ENCODE measurements around the gene DHRS7B.

The DHRS7B gene

GRCh38 chr17:21149621-21150020, 22.9 kb downstream of the DHRS7B start:
- Histone ChIP-seq H2AFZ (ENCODE audit: low read depth, low read length) (no peak overlapping the region), H3K4me1 (ENCODE audit: insufficient read depth, low read length) (no peaks in the 10 kb centered on the region), H3K4me3 (ENCODE audit: low read length) (no peak overlapping the region), H3K36me3 (ENCODE audit: insufficient read depth, low read length) (no peaks in the 10 kb centered on the region), H3K9me3 (ENCODE audit: low read length) (peaks cover 5% of the 10 kb centered on the region), H3K27me3 (ENCODE audit: insufficient read depth, low read length) (no peaks in the 10 kb centered on the region)

GRCh38 chr17:21152731-21153130, 26.0 kb downstream of the DHRS7B start:
- Histone ChIP-seq H3K4me3 (ENCODE audit: low read length) (no peak overlapping the region), H2AFZ (ENCODE audit: low read depth, low read length) (no peak overlapping the region), H3K27me3 (ENCODE audit: insufficient read depth, low read length) (no peaks in the 10 kb centered on the region), H3K4me1 (ENCODE audit: insufficient read depth, low read length) (no peaks in the 10 kb centered on the region), H3K36me3 (ENCODE audit: insufficient read depth, low read length) (no peaks in the 10 kb centered on the region), H3K9me3 (ENCODE audit: low read length) (peaks cover 8% of the 10 kb centered on the region)

GRCh38 chr17:21157586-21158370, 31.0 kb downstream of the DHRS7B start:
- Histone ChIP-seq H3K36me3 (ENCODE audit: insufficient read depth, low read length) (no peaks in the 10 kb centered on the region), H3K27me3 (ENCODE audit: insufficient read depth, low read length) (no peaks in the 10 kb centered on the region), H3K9me3 (ENCODE audit: low read length) (peaks cover 3% of the 10 kb centered on the region), H3K4me1 (ENCODE audit: insufficient read depth, low read length) (peaks cover 3% of the 10 kb centered on the region), H2AFZ (ENCODE audit: low read depth, low read length) (no peak overlapping the region), H3K4me3 (ENCODE audit: low read length) (no peak overlapping the region)

GRCh38 chr17:21160401-21160800, 33.6 kb downstream of the DHRS7B start:
- Histone ChIP-seq H3K4me3 (ENCODE audit: low read length) (no peak overlapping the region), H3K9me3 (ENCODE audit: low read length) (peaks cover 3% of the 10 kb centered on the region), H2AFZ (ENCODE audit: low read depth, low read length) (no peak overlapping the region), H3K4me1 (ENCODE audit: insufficient read depth, low read length) (peaks cover 10% of the 10 kb centered on the region), H3K27me3 (ENCODE audit: insufficient read depth, low read length) (no peaks in the 10 kb centered on the region), H3K36me3 (ENCODE audit: insufficient read depth, low read length) (no peaks in the 10 kb centered on the region)

GRCh38 chr17:21161498-21162393, 35.0 kb downstream of the DHRS7B start:
- no peak overlapping the region for H2AFZ ChIP-seq (ENCODE audit: low read depth, low read length)
- H3K4me3 ChIP-seq (ENCODE audit: low read length): no peak overlapping the region
- peaks cover 10% of the 10 kb centered on the region for H3K4me1 ChIP-seq (ENCODE audit: insufficient read depth, low read length)
- H3K27me3 ChIP-seq (ENCODE audit: insufficient read depth, low read length): no peaks in the 10 kb centered on the region
- peaks cover 3% of the 10 kb centered on the region for H3K9me3 ChIP-seq (ENCODE audit: low read length)
- no peaks in the 10 kb centered on the region for H3K36me3 ChIP-seq (ENCODE audit: insufficient read depth, low read length)

GRCh38 chr17:21162394-21162775, 35.6 kb downstream of the DHRS7B start:
- Histone ChIP-seq H3K9me3 (ENCODE audit: low read length) (peaks cover 1% of the 10 kb centered on the region), H3K36me3 (ENCODE audit: insufficient read depth, low read length) (no peaks in the 10 kb centered on the region), H2AFZ (ENCODE audit: low read depth, low read length) (no peak overlapping the region), H3K27me3 (ENCODE audit: insufficient read depth, low read length) (no peaks in the 10 kb centered on the region), H3K4me3 (ENCODE audit: low read length) (no peak overlapping the region), H3K4me1 (ENCODE audit: insufficient read depth, low read length) (peaks cover 10% of the 10 kb centered on the region)

- Histone ChIP-seq H3K4me1 (ENCODE audit: insufficient read depth, low read length) (peaks cover 10% of the 10 kb centered on the region), H2AFZ (ENCODE audit: low read depth, low read length) (no peak overlapping the region)
These were observed 36.3 kb downstream of the DHRS7B start for GRCh38 chr17:21163101-21163500.

GRCh38 chr17:21164216-21164615, 37.5 kb downstream of the DHRS7B start:
- H2AFZ ChIP-seq (ENCODE audit: low read depth, low read length): no peak overlapping the region
- H3K36me3 ChIP-seq (ENCODE audit: insufficient read depth, low read length): no peaks in the 10 kb centered on the region
- H3K4me3 ChIP-seq (ENCODE audit: low read length): no peak overlapping the region
- H3K4me1 ChIP-seq (ENCODE audit: insufficient read depth, low read length): peaks cover 10% of the 10 kb centered on the region
- H3K27me3 ChIP-seq (ENCODE audit: insufficient read depth, low read length): no peaks in the 10 kb centered on the region
- H3K9me3 ChIP-seq (ENCODE audit: low read length): no peaks in the 10 kb centered on the region

More at GRCh38 chr17:21163101-21163500, 36.3 kb downstream of the DHRS7B start:
- Histone ChIP-seq H3K36me3 (ENCODE audit: insufficient read depth, low read length) (no peaks in the 10 kb centered on the region), H3K4me3 (ENCODE audit: low read length) (no peak overlapping the region), H3K9me3 (ENCODE audit: low read length) (no peaks in the 10 kb centered on the region), H3K27me3 (ENCODE audit: insufficient read depth, low read length) (no peaks in the 10 kb centered on the region)

GRCh38 chr17:21164620-21165019, 37.9 kb downstream of the DHRS7B start:
- H2AFZ ChIP-seq (ENCODE audit: low read depth, low read length): no peak overlapping the region
- H3K4me1 ChIP-seq (ENCODE audit: insufficient read depth, low read length): peaks cover 10% of the 10 kb centered on the region
- no peaks in the 10 kb centered on the region for H3K9me3 ChIP-seq (ENCODE audit: low read length)
- H3K27me3 ChIP-seq (ENCODE audit: insufficient read depth, low read length): no peaks in the 10 kb centered on the region
- H3K36me3 ChIP-seq (ENCODE audit: insufficient read depth, low read length): no peaks in the 10 kb centered on the region
- H3K4me3 ChIP-seq (ENCODE audit: low read length): no peak overlapping the region

GRCh38 chr17:21165922-21166594, 39.3 kb downstream of the DHRS7B start:
- Histone ChIP-seq H3K4me1 (ENCODE audit: insufficient read depth, low read length) (peaks cover 10% of the 10 kb centered on the region), H3K9me3 (ENCODE audit: low read length) (no peaks in the 10 kb centered on the region), H2AFZ (ENCODE audit: low read depth, low read length) (no peak overlapping the region), H3K4me3 (ENCODE audit: low read length) (no peak overlapping the region), H3K27me3 (ENCODE audit: insufficient read depth, low read length) (no peaks in the 10 kb centered on the region), H3K36me3 (ENCODE audit: insufficient read depth, low read length) (no peaks in the 10 kb centered on the region)

- Histone ChIP-seq H3K27me3 (ENCODE audit: insufficient read depth, low read length) (no peaks in the 10 kb centered on the region), H2AFZ (ENCODE audit: low read depth, low read length) (no peak overlapping the region), H3K4me1 (ENCODE audit: insufficient read depth, low read length) (peaks cover 10% of the 10 kb centered on the region), H3K36me3 (ENCODE audit: insufficient read depth, low read length) (peaks cover 2% of the 10 kb centered on the region), H3K9me3 (ENCODE audit: low read length) (no peaks in the 10 kb centered on the region), H3K4me3 (ENCODE audit: low read length) (no peak overlapping the region)
These were observed 39.9 kb downstream of the DHRS7B start for GRCh38 chr17:21166595-21167210.

- no peaks in the 10 kb centered on the region for H3K9me3 ChIP-seq (ENCODE audit: low read length)
- H3K36me3 ChIP-seq (ENCODE audit: insufficient read depth, low read length): peaks cover 4% of the 10 kb centered on the region
- H3K4me3 ChIP-seq (ENCODE audit: low read length): no peak overlapping the region
- H3K27me3 ChIP-seq (ENCODE audit: insufficient read depth, low read length): no peaks in the 10 kb centered on the region
- no peak overlapping the region for H2AFZ ChIP-seq (ENCODE audit: low read depth, low read length)
- H3K4me1 ChIP-seq (ENCODE audit: insufficient read depth, low read length): peaks cover 10% of the 10 kb centered on the region
These were observed 40.5 kb downstream of the DHRS7B start for GRCh38 chr17:21167303-21167702.

- Histone ChIP-seq H3K4me1 (ENCODE audit: insufficient read depth, low read length) (peaks cover under 1% of the 10 kb centered on the region), H3K9me3 (ENCODE audit: low read length) (no peaks in the 10 kb centered on the region), H2AFZ (ENCODE audit: low read depth, low read length) (no peak overlapping the region), H3K27me3 (ENCODE audit: insufficient read depth, low read length) (no peaks in the 10 kb centered on the region), H3K36me3 (ENCODE audit: insufficient read depth, low read length) (peaks cover 13% of the 10 kb centered on the region), H3K4me3 (ENCODE audit: low read length) (no peak overlapping the region)
These were observed 41.7 kb downstream of the DHRS7B start for GRCh38 chr17:21168555-21168865.

All from neuron (in vitro differentiated cells).